HG03457 (cell line): Measurements from ENCODE around the gene MMP11.
A peak's percentile ranks its signal among the peaks of the same experiment; 100 is the strongest.

ENCODE experiments used
- ATAC-seq: cut with Tn5 transposase; IDR thresholded peaks from one replicate; pipeline ENCODE4 v1.9.1; 2021; ENCODE audit warnings: moderate number of reproducible peaks; ENCODE audit not compliant: unreplicated experiment

MMP11 gene

GRCh38 chr22:23780146-23780748 is 7.6 kb downstream of the MMP11 start:
- no peak for ATAC-seq

GRCh38 chr22:23781065-23781464 is 8.4 kb downstream of the MMP11 start:
- ATAC-seq, result no peak

DNA sequence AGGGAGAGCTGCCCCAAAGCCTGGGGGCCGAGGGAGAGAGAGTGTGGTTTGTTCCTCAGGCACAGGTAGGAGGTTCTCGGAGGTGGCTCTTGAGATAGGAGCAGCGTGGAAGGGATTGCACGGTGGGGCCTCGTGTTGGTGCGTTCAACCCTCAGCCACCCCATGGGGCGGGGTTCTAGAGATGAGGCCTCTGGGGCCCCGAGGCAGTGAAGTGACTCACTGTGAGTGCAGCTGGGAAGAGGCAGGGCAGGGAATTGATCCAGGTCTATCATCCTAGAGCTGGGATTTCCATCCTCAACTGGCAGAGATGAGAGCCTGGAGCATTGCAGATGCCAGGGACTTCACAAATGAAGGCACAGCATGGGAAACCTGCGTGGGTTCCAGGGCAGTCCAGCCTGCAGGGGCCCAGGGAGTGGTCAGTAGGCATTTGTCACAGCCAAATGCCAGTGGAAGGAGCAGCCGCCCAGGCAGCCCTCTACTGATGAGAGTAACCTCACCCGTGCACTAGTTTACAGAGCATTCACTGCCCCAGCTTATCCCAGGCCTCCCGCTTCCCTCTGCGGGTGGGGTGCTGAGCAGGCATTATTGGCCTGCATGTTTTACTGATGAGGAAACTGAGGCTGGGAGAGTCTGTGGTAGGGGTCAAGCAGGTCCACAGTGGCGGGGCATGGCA is 9.0 kb downstream of the MMP11 start:
- ATAC-seq, result no peak

- no peak for ATAC-seq
These were observed 9.6 kb downstream of the MMP11 start for GRCh38 chr22:23782252-23782651.

DNA sequence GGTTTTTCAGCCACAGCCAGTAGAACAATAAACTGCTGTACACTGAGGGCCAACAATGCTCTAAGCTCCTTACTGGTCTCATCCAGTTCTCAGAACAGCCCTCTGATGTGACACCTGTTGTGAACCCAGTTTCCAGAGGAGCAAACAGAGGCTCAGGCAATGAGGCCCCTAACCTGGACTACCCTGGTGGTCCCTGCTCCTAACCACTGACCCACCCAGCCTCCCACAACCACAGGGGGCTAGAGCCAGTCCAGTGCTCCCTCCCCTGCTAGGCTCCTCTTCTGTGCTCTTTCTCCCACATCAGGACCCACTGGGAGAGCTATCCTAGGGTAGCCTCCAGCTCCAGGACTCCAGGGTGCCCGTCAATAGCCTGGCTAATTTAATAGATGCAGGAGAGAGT is 10.1 kb downstream of the MMP11 start:
- no peak for ATAC-seq

- ATAC-seq, result no peak
These were observed 10.9 kb downstream of the MMP11 start for GRCh38 chr22:23783265-23784150.

- no peak for ATAC-seq
These were observed 11.6 kb downstream of the MMP11 start for GRCh38 chr22:23784215-23784732.

DNA sequence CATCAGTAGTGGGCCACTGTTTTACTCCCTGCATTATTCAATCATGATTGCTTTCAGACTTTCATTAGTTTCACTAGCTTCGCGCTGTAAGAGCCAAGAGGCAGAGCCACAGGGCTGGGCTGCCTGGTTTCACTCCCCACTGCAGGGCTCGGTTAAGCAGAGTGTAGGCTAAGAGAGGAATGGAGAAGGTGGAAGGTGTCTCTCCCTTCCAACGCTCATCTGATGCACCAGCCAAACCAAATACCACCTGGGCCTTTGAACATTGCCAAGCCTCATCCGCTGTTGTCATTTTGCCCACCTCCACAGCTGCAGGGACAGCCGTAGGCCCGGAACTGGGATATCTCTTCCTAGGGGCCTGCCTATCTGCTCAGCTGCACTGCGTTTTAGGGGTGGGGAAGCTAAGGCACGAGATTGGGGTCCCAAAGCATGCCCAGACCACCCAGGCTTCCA is 13.6 kb downstream of the MMP11 start:
- ATAC-seq, result no peak

- peak; percentile 43 for ATAC-seq
These were observed 14.3 kb downstream of the MMP11 start, which contains the start of gene SMARCB1 for GRCh38 chr22:23786752-23787599. TSS of gene SMARCB1 (plus strand) at chr22:23786966. CDS start at chr22:23787170, 204 bp downstream.

DNA sequence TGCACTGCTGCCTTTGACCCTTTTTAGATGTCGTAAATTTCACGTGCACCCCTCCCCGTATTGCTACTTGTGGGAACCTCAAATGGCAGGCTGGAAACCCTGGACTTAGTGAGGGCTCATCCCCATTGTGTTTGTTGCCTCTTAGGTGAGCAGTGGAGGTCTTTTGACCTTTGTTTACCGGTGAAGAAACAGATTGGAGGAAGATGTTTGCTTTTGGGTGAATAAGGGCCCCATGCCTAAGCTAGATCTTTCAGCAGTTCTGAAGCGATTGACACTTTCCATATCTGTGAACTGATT is 14.9 kb downstream of the MMP11 start:
- no peak for ATAC-seq

DNA sequence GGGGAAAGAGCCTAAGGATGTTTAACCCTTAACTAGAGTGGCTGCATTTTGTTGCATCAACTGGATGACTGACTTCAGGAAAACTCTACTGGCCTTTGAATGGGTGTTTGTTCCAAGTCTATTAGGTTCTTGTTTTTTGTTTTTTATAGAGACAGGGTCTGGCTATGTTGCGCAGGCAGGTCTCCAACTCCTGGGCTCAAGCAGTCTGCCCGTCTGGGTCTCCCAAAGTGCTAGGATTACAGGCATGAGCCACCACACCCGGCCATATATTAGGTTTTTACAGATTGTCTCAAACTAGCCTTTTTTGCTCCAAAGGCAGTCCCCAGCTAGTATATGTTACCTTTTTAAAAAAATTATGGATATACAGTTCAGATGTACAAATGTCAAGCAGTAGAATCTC is 15.3 kb downstream of the MMP11 start:
- no peak for ATAC-seq

DNA sequence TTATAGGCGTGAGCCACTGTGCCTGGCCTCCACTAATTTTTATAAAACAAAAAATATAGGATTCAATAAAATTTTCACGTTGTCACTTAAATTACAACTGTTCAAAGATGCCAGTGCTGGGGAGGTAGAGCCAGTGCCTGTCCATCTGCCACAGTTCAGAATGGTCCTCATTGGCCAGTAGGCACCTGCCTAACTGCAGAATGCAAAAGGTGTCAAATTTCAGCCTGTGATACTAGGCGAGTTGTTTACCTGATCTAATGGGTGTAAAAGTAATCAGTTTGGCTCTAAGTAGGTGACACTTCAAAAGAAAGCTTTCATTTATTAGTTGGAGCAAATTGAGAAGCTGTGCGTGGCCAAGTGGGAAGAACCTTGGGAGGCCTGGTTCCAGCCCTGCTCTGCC is 16.5 kb downstream of the MMP11 start:
- ATAC-seq, result no peak

DNA sequence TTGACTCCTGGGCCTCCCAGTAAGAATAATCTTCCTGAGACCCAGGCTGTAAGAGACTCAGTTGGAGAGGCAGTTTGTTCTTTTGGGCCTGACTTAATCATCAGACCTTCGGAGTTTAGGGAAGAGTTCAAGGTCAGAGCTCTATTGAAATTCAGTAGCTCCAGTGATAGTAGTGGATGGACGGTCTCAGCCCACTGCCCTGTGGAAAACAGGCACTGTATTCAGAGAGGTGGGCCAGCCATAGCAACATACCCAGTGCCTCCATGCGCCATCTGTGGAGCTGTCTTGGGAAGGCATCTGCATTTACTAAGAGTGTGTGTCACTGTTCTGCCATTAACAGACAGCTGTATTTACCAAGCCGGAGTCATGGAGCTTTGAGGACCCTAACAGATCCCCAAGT is 17.0 kb downstream of the MMP11 start:
- no peak for ATAC-seq

DNA sequence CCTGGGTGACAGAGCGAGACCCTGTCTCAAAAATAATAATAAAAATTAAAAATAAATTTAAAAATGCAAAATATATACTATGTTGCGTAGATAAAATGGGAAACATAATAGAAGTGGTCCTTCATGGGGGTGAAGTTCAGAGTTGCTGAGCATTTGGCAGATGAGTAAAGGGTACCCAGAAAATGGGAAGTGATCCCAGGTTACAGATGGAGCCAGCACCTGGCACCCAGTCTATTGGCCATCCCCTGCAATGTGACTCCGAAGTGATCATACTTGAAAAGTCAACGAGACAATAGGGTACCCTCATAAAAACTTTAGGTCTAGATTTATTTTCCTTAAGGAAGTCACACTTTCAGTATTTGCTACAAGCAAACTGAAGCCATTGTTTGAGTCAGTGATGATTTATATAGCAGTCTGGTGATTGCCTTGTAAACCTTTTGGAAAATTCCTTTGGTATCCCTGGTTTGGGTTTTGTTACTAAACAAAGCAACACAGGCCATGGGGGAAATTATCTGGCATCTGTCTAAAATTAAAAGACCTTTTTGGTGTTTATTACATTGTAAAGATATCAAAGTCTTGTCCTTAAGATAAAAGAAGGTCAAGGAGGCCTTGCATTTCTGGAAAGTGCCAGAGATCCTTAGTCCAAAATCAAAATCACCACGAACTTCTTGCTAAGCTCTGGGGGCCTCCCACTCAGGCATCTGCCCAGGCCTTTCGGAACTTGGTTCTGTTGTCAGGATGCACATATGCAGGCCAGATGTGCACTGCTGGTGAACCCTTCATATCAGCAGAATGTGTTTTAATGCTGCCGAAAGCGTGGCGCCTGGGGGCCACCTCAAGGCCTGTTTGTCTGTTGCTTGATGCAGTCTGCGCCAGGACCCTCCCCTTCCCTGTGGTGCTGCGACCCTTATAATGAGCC is 18.4 kb downstream of the MMP11 start:
- ATAC-seq, result no peak

- ATAC-seq, result no peak
These were observed 19.3 kb downstream of the MMP11 start for GRCh38 chr22:23791738-23792645.

GRCh38 chr22:23793326-23793725 is 20.7 kb downstream of the MMP11 start:
- no peak for ATAC-seq

DNA sequence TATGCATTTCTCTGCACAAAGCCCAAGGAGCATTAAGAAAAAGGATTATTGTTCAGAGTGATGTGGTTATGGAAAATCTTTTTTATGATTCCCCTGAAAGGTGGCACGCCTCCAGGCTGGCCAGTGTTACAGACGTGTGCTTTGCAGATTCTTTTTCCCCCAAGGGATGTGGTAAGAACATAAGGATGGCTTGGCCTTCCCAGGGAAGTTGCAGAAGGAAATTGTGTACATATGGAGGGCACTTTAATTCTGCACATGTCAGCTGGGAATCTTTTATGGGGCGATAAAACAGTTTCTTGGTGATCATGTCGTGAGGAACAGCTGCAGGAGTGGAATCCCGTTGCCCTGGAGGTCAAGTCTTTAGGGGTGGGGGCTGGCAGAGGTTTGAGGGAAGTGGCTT is 23.8 kb downstream of the MMP11 start:
- ATAC-seq, result no peak

DNA sequence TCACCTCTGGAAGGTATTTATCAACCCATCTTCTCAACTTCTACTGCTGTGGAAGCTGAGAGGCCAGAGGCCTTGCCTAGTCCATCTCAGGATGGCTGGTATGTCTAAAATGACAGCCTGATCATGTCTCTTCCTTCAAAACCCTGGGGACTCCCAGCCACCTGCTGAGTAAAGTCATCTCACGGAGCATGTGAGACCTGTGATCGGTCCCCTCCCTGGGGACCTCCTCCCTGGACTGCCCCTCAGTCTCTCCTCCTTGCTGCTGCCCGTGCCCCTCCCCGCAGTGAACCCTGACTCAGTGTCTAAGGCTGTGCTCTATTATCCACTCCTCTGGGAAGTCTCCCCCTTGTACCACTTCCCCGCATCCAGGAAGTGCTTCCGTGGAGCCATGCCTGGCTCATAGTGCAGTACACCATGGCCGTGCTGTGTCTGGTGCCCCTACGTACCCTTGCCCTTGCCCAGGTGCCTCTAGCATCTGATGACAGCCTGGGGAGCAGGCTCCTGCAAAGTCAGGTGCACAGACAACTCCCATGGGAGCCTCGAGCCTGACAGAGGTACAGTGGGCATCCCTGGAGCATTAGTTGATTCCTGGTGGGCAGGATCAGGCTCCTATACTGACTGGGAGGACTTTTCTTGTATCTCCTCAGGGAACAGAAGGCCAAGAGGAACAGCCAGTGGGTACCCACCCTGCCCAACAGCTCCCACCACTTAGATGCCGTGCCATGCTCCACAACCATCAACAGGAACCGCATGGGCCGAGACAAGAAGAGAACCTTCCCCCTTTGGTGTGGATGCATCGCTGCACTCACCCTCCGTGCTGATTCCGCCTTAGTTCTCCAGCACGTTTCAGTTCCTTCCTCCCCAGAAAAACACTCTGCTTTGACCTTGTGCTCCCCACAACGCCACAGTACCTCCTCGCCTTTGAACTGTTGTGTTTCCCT is 27.9 kb downstream of the MMP11 start:
- no peak for ATAC-seq
